Fibroblast of peridontal ligament (primary cell): ENCODE data around the gene TERT.
"Not testable (repeated sequence)": the region's sequence is repeated elsewhere in the genome, so short reads cannot be mapped to it uniquely, and the experiment has no call there.

Source experiments
- DNase-seq: peaks from one replicate; pipeline ENCODE4 v3.0.0-alpha.2; 2010; ENCODE audit errors: extremely low read depth

The TERT gene

DNA sequence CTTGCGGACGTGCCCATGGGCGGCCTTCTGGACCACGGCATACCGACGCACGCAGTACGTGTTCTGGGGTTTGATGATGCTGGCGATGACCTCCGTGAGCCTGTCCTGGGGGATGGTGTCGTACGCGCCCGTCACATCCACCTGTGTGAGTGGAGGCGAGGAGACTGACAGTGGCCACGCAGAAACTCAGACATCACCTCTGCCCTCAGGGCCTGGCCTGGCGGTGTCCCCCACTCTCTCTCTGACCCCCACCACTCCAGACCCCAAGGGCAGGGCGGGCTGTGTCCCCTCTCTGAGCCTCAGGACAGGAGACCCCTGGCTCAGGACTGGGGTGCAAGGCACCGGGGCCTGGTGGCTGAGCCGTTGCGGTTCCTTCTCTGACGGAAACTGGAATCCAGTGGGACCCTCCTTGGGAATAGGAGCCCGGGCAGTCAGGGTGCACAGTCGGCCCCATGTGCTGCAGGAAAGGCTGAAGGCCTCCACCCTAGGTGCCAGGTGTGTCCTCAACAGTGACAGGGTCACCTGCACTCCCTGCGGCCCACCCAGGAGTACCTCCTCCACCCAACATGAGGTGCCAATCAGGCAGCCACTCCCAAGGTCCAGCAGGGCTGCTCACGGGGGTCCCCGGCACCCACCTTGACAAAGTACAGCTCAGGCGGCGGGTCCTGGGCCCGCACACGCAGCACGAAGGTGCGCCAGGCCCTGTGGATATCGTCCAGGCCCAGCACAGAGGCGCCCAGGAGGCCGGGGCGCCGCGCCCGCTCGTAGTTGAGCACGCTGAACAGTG is 16.0 kb downstream of the TERT start:
- DNase-seq: no peak

DNA sequence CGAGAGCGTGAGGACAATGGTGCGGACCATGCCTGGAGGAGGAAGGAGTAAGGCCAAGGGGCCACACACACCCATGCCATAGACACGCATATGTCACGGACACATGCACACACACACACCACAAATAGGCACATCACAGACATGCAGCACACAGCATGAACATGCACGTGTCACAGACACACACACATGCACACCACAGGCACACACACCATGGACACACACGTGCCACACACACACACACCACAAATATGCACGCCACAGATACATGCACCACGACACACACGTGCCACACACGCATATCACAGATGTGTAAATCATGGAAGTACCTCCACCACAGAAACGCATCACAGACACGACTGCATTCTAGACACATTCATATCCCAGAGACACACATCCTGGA is 16.7 kb downstream of the TERT start:
- no peak for DNase-seq

- DNase-seq: no peak
Measured at GRCh38 chr5:1277781-1278180, 17.1 kb downstream of the TERT start.

DNA sequence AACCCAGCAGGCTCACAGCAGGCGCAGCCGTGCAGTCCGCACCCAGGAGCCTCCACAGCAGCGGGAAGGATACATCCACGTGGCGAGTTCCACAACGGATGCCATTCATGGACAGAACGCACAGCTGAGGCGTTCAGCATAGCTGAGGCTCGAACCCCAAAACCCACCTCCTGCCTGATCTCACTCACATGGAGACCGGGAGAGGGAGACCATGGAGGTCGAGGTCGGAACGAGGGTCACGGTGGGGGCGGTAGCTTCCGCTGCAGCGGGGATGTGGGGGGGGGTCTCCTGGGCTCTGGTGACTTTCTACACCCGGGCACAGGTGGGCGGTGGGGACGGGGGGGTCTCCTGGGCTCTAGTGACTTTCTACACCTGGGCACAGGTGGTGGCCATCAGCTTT is 17.5 kb downstream of the TERT start:
- no peak for DNase-seq

DNA sequence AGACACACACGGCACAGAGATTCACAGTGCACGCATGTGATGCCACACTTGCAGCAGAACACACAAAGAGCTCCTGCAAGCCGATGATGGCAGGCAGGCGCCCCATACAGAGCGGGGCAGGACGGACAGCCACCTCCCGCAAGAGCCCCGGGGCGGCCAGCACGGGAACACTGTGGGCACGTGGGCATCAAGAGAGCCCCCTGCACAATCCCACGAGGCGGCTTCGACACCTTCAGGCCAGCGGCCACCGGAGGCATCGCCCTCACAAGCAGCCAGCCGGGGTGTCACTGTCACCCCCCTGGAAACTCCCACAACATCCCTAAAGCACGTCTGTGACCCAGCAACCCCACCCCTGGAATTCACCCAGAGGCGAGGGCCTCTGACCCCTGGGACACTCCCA is 17.9 kb downstream of the TERT start:
- DNase-seq: no peak

- not testable (repeated sequence) for DNase-seq
Measured at GRCh38 chr5:1275397-1276391, 19.2 kb downstream of the TERT start.

DNA sequence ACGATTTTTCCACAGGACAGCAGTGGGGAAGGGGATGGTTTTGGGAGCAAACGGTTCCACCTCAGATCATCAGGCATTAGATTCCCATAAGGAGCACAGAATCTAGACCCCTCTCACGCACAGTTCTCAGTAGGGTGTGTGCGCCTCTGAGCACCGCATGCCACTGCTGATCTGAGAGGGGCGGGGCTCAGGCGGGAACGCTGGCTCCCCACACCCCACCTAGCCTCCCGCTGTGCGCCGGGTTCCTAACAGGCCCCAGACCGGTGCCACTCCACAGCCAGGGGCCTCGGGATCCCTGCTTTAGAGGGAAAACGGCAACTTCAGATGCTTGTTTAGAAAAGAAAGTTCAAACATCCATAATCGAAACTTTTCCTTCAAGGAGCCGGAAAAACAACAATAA is 20.4 kb downstream of the TERT start:
- no peak for DNase-seq

DNA sequence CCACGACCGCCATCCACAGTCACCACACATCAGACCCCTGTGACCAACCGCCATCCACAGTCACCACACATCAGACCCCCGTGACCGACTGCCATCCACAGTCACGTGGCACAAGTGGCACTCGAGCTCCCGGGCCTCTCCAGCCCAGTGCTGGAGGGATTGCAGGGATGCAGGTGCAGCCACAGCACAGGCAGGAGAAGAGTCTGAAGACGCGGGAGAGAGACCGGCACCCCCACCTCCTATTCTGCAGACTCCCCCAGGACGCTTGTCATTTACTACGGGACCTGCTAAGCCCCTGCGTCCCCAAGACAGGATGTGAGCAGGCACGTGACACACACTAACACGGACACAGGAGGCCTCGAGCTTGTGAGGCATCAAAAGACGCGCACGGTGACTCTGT is 21.1 kb downstream of the TERT start:
- no peak for DNase-seq

- no peak for DNase-seq
Measured at GRCh38 chr5:1272201-1272600, 22.7 kb downstream of the TERT start.

- no peak for DNase-seq
Measured at GRCh38 chr5:1270933-1271914, 23.6 kb downstream of the TERT start.

- no peak for DNase-seq
Measured at GRCh38 chr5:1270426-1270825, 24.4 kb downstream of the TERT start.

DNA sequence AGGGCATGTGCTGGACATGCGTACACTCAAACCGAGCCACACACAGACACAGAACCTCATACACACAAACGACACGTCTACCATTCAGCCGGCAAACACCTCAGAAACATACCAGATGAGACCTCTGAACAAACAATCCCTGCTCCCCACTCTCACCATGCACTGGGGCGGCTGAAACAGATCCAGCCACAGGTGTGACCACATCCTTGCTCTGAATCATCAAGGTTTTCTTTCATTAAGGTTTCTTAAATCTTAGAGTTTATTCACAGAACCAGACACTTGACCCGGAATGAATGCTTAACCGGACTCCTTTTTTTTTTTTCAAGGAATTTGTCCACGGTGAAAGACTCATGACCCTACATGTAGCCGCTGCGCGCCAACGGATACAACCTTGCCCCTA is 26.2 kb downstream of the TERT start:
- DNase-seq: no peak

DNA sequence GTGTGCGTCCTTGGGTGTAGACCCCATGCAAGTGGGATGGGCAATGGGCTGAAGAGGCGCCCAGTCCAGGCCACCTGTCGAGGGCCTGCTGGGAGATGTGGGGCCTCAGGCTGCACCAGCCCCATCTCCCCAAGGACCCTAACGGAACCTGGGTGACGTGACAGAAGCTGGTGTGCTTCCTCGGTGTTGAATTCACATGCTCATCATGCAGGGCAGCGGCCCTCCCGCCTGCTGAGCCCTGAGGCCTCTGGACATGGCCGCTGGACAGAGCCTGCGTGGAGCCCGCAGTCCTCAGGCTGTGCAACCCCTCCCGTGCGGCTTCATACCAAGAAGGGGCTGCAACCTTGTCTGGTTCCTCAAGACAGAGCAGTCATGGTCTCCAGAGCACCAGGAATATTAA is 26.8 kb downstream of the TERT start:
- no peak for DNase-seq

DNA sequence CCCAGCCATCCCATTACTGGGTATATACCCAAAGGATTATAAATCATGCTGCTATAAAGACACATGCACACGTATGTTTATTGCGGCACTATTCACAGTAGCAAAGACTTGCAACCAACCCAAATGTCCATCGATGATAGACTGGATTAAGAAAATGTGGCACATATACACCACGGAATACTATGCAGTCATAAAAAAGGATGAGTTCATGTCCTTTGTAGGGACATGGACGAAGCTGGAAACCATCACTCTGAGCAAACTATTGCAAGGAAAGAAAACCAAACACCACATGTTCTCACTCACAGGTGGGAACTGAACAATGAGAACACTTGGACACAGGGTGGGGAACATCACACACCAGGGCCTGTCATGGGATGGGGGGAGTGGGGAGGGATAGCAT is 27.4 kb downstream of the TERT start:
- not testable (repeated sequence) for DNase-seq

DNA sequence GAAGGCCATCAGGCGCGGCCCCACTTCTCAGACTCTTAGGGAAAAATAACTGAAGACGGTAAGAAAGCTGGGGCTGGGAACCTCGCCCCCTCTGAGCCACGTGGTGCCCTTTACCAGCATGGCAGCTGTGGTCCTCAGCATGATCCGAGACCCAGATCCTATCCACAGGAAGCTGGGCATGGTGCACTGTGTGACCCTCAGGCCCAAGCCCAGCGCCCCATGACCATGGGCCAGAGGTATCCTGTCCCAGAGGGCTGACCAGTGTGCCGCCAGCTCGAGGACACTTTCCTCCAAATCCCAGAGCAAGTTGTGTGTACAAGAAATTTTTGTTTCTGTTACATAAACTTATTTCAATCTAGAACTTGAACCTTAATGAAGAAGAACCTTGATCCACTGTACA is 28.1 kb downstream of the TERT start:
- DNase-seq: no peak

GRCh38 chr5:1265461-1266455 is 29.1 kb downstream of the TERT start:
- no peak for DNase-seq

DNA sequence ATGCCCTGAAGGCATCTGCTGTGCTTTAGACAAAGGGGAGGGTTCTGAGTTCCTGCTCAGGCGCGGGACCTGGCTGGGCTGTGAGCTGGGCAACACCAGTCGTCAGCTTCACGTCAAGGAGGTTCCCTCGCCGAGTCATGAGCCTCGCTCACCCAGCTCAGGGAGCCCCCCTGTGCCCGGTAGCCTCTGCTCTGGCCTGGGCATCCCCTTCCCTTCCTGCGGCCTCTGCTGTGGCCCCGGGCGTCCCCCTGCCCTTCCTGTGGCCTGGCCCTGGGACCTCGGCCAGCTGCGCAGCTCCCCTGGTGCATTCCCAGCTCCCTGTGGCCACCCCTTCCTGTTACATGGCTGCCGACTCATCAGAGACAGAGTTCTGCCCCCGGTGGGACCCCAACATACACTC is 29.8 kb downstream of the TERT start:
- DNase-seq: no peak

DNA sequence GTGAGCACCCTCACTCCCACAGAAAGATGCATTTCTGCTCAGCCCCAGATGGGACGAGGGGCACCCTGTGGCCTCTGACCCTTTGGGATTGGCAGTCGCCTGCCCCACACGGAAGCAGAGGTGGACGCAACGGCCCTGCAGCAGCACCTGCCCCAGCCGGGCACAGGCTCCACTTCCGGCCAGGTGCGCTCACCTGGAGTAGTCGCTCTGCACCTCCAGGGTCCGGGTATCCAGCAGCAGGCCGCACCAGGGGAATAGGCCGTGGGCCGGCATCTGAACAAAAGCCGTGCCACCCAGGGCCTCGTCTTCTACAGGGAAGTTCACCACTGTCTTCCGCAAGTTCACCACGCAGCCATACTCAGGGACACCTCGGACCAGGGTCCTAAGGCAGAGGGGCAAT is 30.7 kb downstream of the TERT start:
- no peak for DNase-seq

DNA sequence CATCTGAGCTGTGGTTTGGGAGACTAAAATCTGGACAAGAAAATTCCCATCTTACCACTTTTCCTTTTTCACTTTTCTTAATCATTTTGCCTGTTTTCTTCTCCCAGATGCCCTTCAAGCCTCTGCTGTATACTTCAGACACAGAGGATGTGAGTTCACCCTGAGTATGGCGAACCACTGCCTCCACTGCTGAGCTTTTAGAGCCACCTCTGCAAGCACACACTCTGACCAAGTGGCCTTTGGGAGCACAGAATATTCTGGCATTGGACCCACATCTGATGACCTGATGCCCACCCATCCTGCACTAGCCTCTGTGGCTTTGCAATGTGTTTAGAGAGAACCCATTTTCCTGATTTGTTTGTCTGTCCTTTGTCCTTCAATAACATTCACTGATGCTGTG is 32.5 kb downstream of the TERT start:
- DNase-seq: peak; percentile 6

DNA sequence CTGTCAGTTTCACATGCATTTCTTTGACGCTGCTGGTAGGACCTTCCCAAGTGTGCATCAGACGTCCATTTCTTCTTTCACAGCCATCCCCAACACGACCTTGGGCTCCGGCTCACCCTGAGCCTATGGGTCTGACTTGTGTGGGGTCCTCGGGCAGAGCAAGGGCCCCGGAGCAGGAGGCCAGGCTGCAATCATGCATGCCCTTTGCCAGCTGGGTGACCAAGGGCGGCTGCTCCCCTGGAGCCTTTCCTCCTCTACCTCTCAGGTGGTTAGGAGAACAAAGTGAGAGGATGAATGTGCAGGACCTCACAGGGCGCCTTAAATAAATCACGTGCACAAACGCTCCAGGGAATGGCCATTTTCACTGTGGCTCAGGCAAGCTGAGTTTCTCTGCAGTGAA is 33.2 kb downstream of the TERT start:
- DNase-seq: no peak
